ENCODE measurements around the gene SELP. TPM values are rescaled to one million over a fixed set of nuclear protein-coding genes. Genes with fewer than 3 reads are reported as not detected.

Gene SELP
- total and polyA plus RNA-seq, 2 of the 8 experiments (the other 6 are each of a cell fraction or from before 2014, with no cell fraction given), result not detected

DNA sequence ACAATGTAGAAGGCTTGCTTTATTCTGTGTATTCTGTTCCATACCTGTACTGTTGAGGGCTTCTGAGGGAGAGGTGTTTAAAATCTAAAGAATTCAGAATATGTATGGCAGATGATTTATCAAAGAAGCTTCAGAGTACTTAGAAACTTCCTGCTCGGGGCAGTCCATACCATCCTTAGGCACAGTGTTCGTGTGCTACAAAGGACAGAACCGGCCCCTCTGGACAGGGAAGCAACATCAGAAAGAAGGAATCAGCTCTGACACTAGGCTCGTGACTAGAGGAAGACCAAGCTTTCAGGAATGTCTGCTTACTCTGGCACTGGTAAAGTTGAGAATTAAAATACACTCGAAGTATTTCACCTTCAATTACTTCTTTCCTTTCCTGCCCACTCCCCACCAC, 14.1 kb downstream of the SELP start:
- Histone ChIP-seq H4K5ac (ENCODE audit: insufficient read length, low read depth, low read length) (no peak overlapping the region), H3K18ac (ENCODE audit: extremely low read depth, low read length) (no peak overlapping the region), H4K91ac (replicated peaks; ENCODE audit: insufficient read length, low read length) (no peak overlapping the region), H3K79me2 (ENCODE audit: control insufficient read depth in 1 of 2, insufficient read depth in 2 of 2, low read length in 2 of 2) (no peaks in the 10 kb centered on the region), H3K9ac (replicated peaks in 1 of 4; ENCODE audit: extremely low read depth in 1 of 4, low read depth in 3 of 4, low read length in 3 of 4) (no peak overlapping the region), H3K23me2 (ENCODE audit: low read depth, low read length) (peaks cover 3% of the 10 kb centered on the region; the same call in 1 of the 2 replicates), H3K4me1 (replicated peaks in 1 of 4; ENCODE audit: control insufficient read depth in 3 of 4, insufficient read depth in 4 of 4, low read length in 3 of 4) (no peaks in the 10 kb centered on the region), H3K23ac (ENCODE audit: insufficient read length) (no peak overlapping the region), H2AFZ (ENCODE audit: low read length) (no peak overlapping the region), H2BK12ac (ENCODE audit: low read depth, low read length) (no peak overlapping the region), H2BK120ac (replicated peaks; ENCODE audit: low read depth, low read length) (no peak overlapping the region), H3K27ac (ENCODE audit: low read depth, low read length) (no peak overlapping the region), H3K27me3 (replicated peaks in 1 of 4; ENCODE audit: control insufficient read depth in 3 of 4, extremely low read depth in 1 of 4, insufficient read depth in 3 of 4, low read length in 3 of 4) (no peaks in the 10 kb centered on the region), H3K79me1 (ENCODE audit: low read depth, low read length) (no peaks in the 10 kb centered on the region), H2BK15ac (ENCODE audit: low read length) (no peak overlapping the region), H3K4me2 (ENCODE audit: insufficient read depth in 1 of 2, low read depth in 2 of 2, low read length in 2 of 2) (no peak overlapping the region), H3K56ac (replicated peaks; ENCODE audit: insufficient read length, low read depth, low read length) (no peak overlapping the region), H2BK5ac (ENCODE audit: low read depth, low read length) (no peak overlapping the region), H3K4ac (replicated peaks; ENCODE audit: insufficient read length, low read depth, low read length) (no peak overlapping the region), H3K14ac (ENCODE audit: insufficient read length) (no peak overlapping the region), H4K8ac (ENCODE audit: extremely low read depth, insufficient read depth, low read length) (no peak overlapping the region), H2AK5ac (ENCODE audit: low read depth, low read length) (no peak overlapping the region), H3K36me3 (ENCODE audit: control insufficient read depth in 2 of 4, insufficient read depth in 4 of 4, low read length in 3 of 4) (no peaks in the 10 kb centered on the region), H2BK20ac (ENCODE audit: low read length) (no peak overlapping the region), H4K20me1 (replicated peaks in 1 of 2; ENCODE audit: control insufficient read depth in 1 of 2, insufficient read depth in 2 of 2, low read length in 2 of 2) (no peaks in the 10 kb centered on the region), H3K9me3 (ENCODE audit: insufficient read depth in 2 of 2, low read depth in 1 of 2, low read length in 1 of 2) (no peaks in the 10 kb centered on the region), H3K4me3 (ENCODE audit: extremely low read depth in 1 of 4, insufficient read depth in 2 of 4, low read depth in 3 of 4, low read length in 4 of 4) (no peak overlapping the region)
- FAIRE-seq (no peak), DNase-seq (ENCODE audit: low read depth in 1 of 2, low spot score in 2 of 2) (no peak)
- no peak for TF ChIP-seq ZNF274 (IDR thresholded peaks at IDR 0.05; ENCODE audit: borderline replicate concordance, extremely low read depth, low read length)
- no peak for TF ChIP-seq CTBP2 (IDR thresholded peaks at IDR 0.05; ENCODE audit: borderline replicate concordance, insufficient read depth, insufficient read length, low read length)
- no peak for TF ChIP-seq KDM1A (IDR thresholded peaks at IDR 0.05; ENCODE audit: borderline replicate concordance, low read length)
- TF ChIP-seq CBX5 (IDR thresholded peaks at IDR 0.05; ENCODE audit: low read depth, low read length), result no peak
- TF ChIP-seq KDM5A (IDR thresholded peaks at IDR 0.05; ENCODE audit: low read length), result no peak
- TF ChIP-seq HDAC2 (IDR thresholded peaks at IDR 0.05; ENCODE audit: borderline replicate concordance in 1 of 2, low read depth in 2 of 2, low read length in 2 of 2), result no peak
- no peak for TF ChIP-seq EP300 (IDR thresholded peaks at IDR 0.05; ENCODE audit: borderline replicate concordance in 1 of 2, low read depth in 2 of 2, low read length in 2 of 2)
- no peak for TF ChIP-seq RAD21 (IDR thresholded peaks at IDR 0.05 in 1 of 2, conservative IDR thresholded peaks at IDR 0.05 in 1 of 2; ENCODE audit: low read depth in 2 of 2, low read length in 2 of 2)
- TF ChIP-seq, protein P1, sequence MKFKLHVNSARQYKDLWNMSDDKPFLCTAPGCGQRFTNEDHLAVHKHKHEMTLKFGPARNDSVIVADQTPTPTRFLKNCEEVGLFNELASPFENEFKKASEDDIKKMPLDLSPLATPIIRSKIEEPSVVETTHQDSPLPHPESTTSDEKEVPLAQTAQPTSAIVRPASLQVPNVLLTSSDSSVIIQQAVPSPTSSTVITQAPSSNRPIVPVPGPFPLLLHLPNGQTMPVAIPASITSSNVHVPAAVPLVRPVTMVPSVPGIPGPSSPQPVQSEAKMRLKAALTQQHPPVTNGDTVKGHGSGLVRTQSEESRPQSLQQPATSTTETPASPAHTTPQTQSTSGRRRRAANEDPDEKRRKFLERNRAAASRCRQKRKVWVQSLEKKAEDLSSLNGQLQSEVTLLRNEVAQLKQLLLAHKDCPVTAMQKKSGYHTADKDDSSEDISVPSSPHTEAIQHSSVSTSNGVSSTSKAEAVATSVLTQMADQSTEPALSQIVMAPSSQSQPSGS (IDR thresholded peaks at IDR 0.05; ENCODE audit: low read length), result no peak
- no peak for TF ChIP-seq SP1 (IDR thresholded peaks at IDR 0.05; ENCODE audit: low read depth, low read length)
- WGBS, 2 experiments (ENCODE audit: extremely low coverage in 1 of 2, insufficient coverage in 1 of 2, insufficient read length in 1 of 2, insufficient replicate concordance in 2 of 2, low coverage in 1 of 2, low lambda C conversion rate in 2 of 2, missing lambda C conversion rate in 1 of 2), result 86% methylated on average over 5 of the region's 5 CpGs; no CpG with 5 or more reads in 1 of the 2 experiments
- CTCF ChIA-PET (ENCODE audit: partially characterized antibody), result interaction anchor here (0.5 to 2.4 kb wide), 4 partner anchors 14 to 1539 kb away, joined by 3 to 13 read pairs (median 4); no protein-coding TSS in a partner anchor
- POLR2A ChIA-PET (ENCODE audit: partially characterized antibody), result no interaction called here
